GM21576 (cell line): ENCODE results near the gene UBE2J1.
A peak's percentile ranks its signal among the peaks of the same experiment; 100 is the strongest.
"Not testable (repeated sequence)": the region's sequence is repeated elsewhere in the genome, so short reads cannot be mapped to it uniquely, and the experiment has no call there.

Experiments
- ATAC-seq: cut with Tn5 transposase; IDR thresholded peaks from one replicate; pipeline ENCODE4 v1.9.1; 2021; ENCODE audit warnings: mild to moderate bottlenecking, moderate library complexity; ENCODE audit not compliant: unreplicated experiment

Gene UBE2J1

GRCh38 chr6:89321131-89321970 is 31.2 kb downstream of the UBE2J1 start:
- ATAC-seq, result no peak

- no peak for ATAC-seq
Observed at GRCh38 chr6:89320012-89320559, 32.4 kb downstream of the UBE2J1 start.

- no peak for ATAC-seq
Observed at GRCh38 chr6:89317067-89317466, 35.5 kb downstream of the UBE2J1 start.

GRCh38 chr6:89315249-89315885 is 37.2 kb downstream of the UBE2J1 start, which contains the start of gene GABRR2:
TSS of gene GABRR2 (minus strand) at chr6:89315299. CDS start at chr6:89315165, 134 bp downstream.
- ATAC-seq, result no peak

GRCh38 chr6:89314692-89315091 is 37.8 kb downstream of the UBE2J1 start:
- ATAC-seq, result no peak

- ATAC-seq, result no peak
Observed at GRCh38 chr6:89313006-89313405, 39.5 kb downstream of the UBE2J1 start.

GRCh38 chr6:89311853-89312531 is 40.5 kb downstream of the UBE2J1 start:
- no peak for ATAC-seq

GRCh38 chr6:89311530-89311852 is 41.0 kb downstream of the UBE2J1 start:
- ATAC-seq, result no peak

GRCh38 chr6:89310929-89311328 is 41.6 kb downstream of the UBE2J1 start:
- ATAC-seq, result no peak

GRCh38 chr6:89308525-89309395 is 43.8 kb downstream of the UBE2J1 start:
- ATAC-seq, result no peak

GRCh38 chr6:89304517-89304916 is 48.0 kb downstream of the UBE2J1 start:
- ATAC-seq, result not testable (repeated sequence)

GRCh38 chr6:89302936-89303335 is 49.6 kb downstream of the UBE2J1 start:
- ATAC-seq, result no peak

GRCh38 chr6:89302195-89302770 is 50.2 kb downstream of the UBE2J1 start:
- no peak for ATAC-seq

GRCh38 chr6:89301586-89302194 is 50.8 kb downstream of the UBE2J1 start:
- ATAC-seq, result no peak

GRCh38 chr6:89299466-89299850 is 53.1 kb downstream of the UBE2J1 start:
- no peak for ATAC-seq

- ATAC-seq, result no peak
Observed at GRCh38 chr6:89298680-89299465, 53.6 kb downstream of the UBE2J1 start.

- ATAC-seq, result peak; percentile 91
Observed at GRCh38 chr6:89297695-89298351, 54.7 kb downstream of the UBE2J1 start.

- no peak for ATAC-seq
Observed at GRCh38 chr6:89295981-89296380, 56.5 kb downstream of the UBE2J1 start.
